Transverse colon (tissue), 3 donors: ENCODE data around the gene IFNA7.
"Not testable (repeated sequence)": the region's sequence is repeated elsewhere in the genome, so short reads cannot be mapped to it uniquely, and the experiment has no call there.

Experiments used
- EP300 ChIP-seq: sonication (generic); formaldehyde crosslinking; IDR thresholded peaks from one replicate; pipeline ENCODE4 v1.6.1; 2017; ENCODE audit warnings: antibody characterized with exemption, low read depth
- TF ChIP-seq, protein P1 (sequence below), 5 experiments: fragments of 200-600 bp in 3 of 5; fragments of 450-650 bp in 2 of 5; sonication (generic) in 3 of 5; IDR thresholded peaks; 1 replicate in 2 of 5; 2 replicates in 3 of 5; pipeline ENCODE4 v1.5.1; 2016 to 2017; ENCODE audit warnings: antibody characterized with exemption in 5 of 5, inconsistent platforms in 3 of 5, mild to moderate bottlenecking in 2 of 5, moderate library complexity in 1 of 5

DNA sequence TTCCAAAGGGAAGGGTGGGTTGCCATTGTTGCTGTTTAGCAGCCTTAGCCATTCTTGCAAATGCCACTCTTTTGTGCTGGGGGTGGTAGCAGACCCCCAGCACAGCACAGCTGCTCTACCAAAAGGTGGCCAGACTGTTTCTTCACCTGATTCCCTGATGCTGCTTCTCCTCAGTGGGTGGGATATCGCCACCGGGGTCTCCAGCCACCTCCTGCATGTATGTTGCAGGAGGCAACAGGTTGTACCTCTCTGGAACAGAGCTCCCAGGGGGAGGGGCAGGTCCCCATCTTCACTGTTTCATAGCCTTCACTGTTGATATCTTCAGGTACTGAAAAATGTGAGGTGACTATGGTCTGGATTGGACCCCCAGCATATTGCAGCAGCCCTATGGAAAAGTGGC, 8.8 kb upstream of the IFNA7 start:
- TF ChIP-seq, protein P1, sequence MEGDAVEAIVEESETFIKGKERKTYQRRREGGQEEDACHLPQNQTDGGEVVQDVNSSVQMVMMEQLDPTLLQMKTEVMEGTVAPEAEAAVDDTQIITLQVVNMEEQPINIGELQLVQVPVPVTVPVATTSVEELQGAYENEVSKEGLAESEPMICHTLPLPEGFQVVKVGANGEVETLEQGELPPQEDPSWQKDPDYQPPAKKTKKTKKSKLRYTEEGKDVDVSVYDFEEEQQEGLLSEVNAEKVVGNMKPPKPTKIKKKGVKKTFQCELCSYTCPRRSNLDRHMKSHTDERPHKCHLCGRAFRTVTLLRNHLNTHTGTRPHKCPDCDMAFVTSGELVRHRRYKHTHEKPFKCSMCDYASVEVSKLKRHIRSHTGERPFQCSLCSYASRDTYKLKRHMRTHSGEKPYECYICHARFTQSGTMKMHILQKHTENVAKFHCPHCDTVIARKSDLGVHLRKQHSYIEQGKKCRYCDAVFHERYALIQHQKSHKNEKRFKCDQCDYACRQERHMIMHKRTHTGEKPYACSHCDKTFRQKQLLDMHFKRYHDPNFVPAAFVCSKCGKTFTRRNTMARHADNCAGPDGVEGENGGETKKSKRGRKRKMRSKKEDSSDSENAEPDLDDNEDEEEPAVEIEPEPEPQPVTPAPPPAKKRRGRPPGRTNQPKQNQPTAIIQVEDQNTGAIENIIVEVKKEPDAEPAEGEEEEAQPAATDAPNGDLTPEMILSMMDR (IDR thresholded peaks at IDR 0.05) = not testable (repeated sequence)
- TF ChIP-seq EP300 = not testable (repeated sequence)
